GM12878 (cell line): ENCODE data around the gene IRS2. TPM values are rescaled to one million over a fixed set of nuclear protein-coding genes. Genes with fewer than 3 reads are reported as not detected.

Experiments used
- ATAC-seq: fragments of 200-7000 bp; cut with Tn5 transposase; 3 replicates; pipeline ENCODE4 v1.9.1; 2020; ENCODE audit warnings: mild to moderate bottlenecking, moderate library complexity
- BruUV-seq: library from RNA; stranded (reverse); fragments of 400-500 nt; replicated peaks from 2 replicates; lab custom pipeline; 2021; lab: Mats Ljungman, UMichigan
- CTCF ChIA-PET: fragments of 300-600 bp; sonication (Branson Sonifier 250); formaldehyde crosslinking; extraction: SDS; loops from one replicate; lab custom pipeline; 2021; ENCODE audit warnings: inconsistent platforms; lab: Yijun Ruan, JAX
- POLR2A ChIA-PET: fragments of 350-600 bp; formaldehyde crosslinking; extraction: SDS; loops from one replicate; lab custom pipeline; 2021; ENCODE audit warnings: inconsistent platforms; lab: Charles Lee
- RAD21 ChIA-PET: fragments of 300-600 bp; sonication (Branson Sonifier 250); formaldehyde crosslinking; loops from one replicate; lab custom pipeline; 2023; ENCODE audit warnings: antibody characterized with exemption; ENCODE audit not compliant: unreplicated experiment; lab: Charles Lee
- SMC1A ChIA-PET: fragments of 300-600 bp; sonication (Branson Sonifier 250); formaldehyde crosslinking; loops from one replicate; lab custom pipeline; 2023; ENCODE audit not compliant: unreplicated experiment, uncharacterized antibody; lab: Charles Lee
- DNase-seq: peaks from one replicate; pipeline ENCODE4 v3.0.0-alpha.2; 2011; ENCODE audit warnings: low read depth, low spot score
- FAIRE-seq: peaks from 3 replicates; lab custom pipeline; 2011; peaks lifted over from hg19 to GRCh38; lab: Jason Lieb, UNC
- H2AFZ ChIP-seq: 2 replicates; pipeline ENCODE4 v1.6.0; 2011; ENCODE audit warnings: low read depth, low read length, control low read depth; ENCODE audit not compliant: control insufficient read depth
- H3K27ac ChIP-seq: 2 replicates; pipeline ENCODE4 v1.5.1; 2011; ENCODE audit warnings: control low read depth; ENCODE audit not compliant: control insufficient read depth, insufficient read depth
- H3K27me3 ChIP-seq, 2 experiments: replicated peaks in 1 of 2; 2 replicates each; pipeline versions ENCODE4 v1.6.0 to v1.6.1; 2011; ENCODE audit warnings: low read length in 1 of 2; ENCODE audit not compliant: control insufficient read depth in 2 of 2, insufficient read depth in 2 of 2
- H3K36me3 ChIP-seq, 2 experiments: 2 replicates each; pipeline ENCODE4 v1.5.1; 2011; ENCODE audit warnings: low read length in 1 of 2; ENCODE audit not compliant: control insufficient read depth in 2 of 2, insufficient read depth in 2 of 2
- H3K4me1 ChIP-seq: 2 replicates; pipeline ENCODE4 v1.6.1; 2011; ENCODE audit warnings: mild to moderate bottlenecking, low read length, moderate library complexity, mixed read lengths; ENCODE audit not compliant: control insufficient read depth, insufficient read depth
- H3K4me2 ChIP-seq: 2 replicates; pipeline ENCODE4 v1.6.0; 2011; ENCODE audit warnings: control low read depth; ENCODE audit not compliant: control insufficient read depth, insufficient read depth
- H3K4me3 ChIP-seq: fragments of 200-600 bp; sonication (generic); 2 replicates; pipeline ENCODE4 v1.5.1; 2016
- H3K79me2 ChIP-seq: 2 replicates; pipeline ENCODE4 v1.6.0; 2011; ENCODE audit warnings: low read length; ENCODE audit not compliant: control insufficient read depth, insufficient read depth
- H3K9ac ChIP-seq: 2 replicates; pipeline ENCODE4 v1.8.0; 2011; ENCODE audit warnings: low read length, control low read depth, mixed read lengths; ENCODE audit not compliant: control insufficient read depth, insufficient read depth
- H3K9me3 ChIP-seq: replicated peaks from 3 replicates; pipeline ENCODE4 v1.5.1; 2011; ENCODE audit warnings: mild to moderate bottlenecking, low read length; ENCODE audit not compliant: control insufficient read depth, insufficient read depth
- H4K20me1 ChIP-seq: 2 replicates; pipeline ENCODE4 v1.6.0; 2011; ENCODE audit not compliant: control insufficient read depth, insufficient read depth
- CBX5 ChIP-seq: sonication (generic); IDR thresholded peaks from 2 replicates; pipeline ENCODE4 v1.6.1; 2016; ENCODE audit warnings: low read depth, moderate library complexity, mild to moderate bottlenecking, inconsistent platforms
- CHD2 ChIP-seq: IDR thresholded peaks from 2 replicates; pipeline ENCODE4 v1.6.1; 2011; ENCODE audit warnings: low read depth, low read length, improper control_type of control experiment, borderline replicate concordance
- GABPA ChIP-seq: IDR thresholded peaks from 2 replicates; pipeline ENCODE4 v1.6.1; 2014; ENCODE audit warnings: antibody characterized with exemption, low read depth, mild to moderate bottlenecking, inconsistent platforms
- GATAD2B ChIP-seq: fragments of 450-650 bp; conservative IDR thresholded peaks from 2 replicates; pipeline ENCODE4 v1.6.1; 2017; ENCODE audit warnings: low read depth, mild to moderate bottlenecking, moderate library complexity
- JUND ChIP-seq: IDR thresholded peaks from 2 replicates; pipeline ENCODE4 v1.6.1; 2012; ENCODE audit warnings: low read depth, mild to moderate bottlenecking, low read length, improper control_type of control experiment, moderate library complexity
- RAD51 ChIP-seq: fragments of 450-650 bp; IDR thresholded peaks from 2 replicates; pipeline ENCODE4 v1.6.1; 2016; ENCODE audit warnings: moderate library complexity, mild to moderate bottlenecking, inconsistent platforms
- WGBS: methylation state at CpG from one replicate; pipeline ENCODE4 v1.1.6; 2016; ENCODE audit warnings: low lambda C conversion rate; ENCODE audit not compliant: insufficient replicate concordance, insufficient coverage; ENCODE audit errors: missing lambda C conversion rate; 5-methylcytosine and 5-hydroxymethylcytosine counted together
- in situ Hi-C: fragments of 300-500 bp; cut with MboI; formaldehyde crosslinking; loops from 9 replicates; pipeline ENCODE4 v1.14.3; 2018; ENCODE audit warnings: mixed read lengths
- intact Hi-C: fragments of 100-400 bp; cut with micrococcal nuclease; formaldehyde crosslinking; loops from one replicate; pipeline ENCODE4 v1.14.2; 2022; ENCODE audit not compliant: unreplicated experiment
- polyA plus RNA-seq, 11 experiments: library from polyadenylated mRNA; depleted of rRNA in 4 of 11; unstranded in 6 of 11; stranded (reverse) in 5 of 11; fragments of >200 nt; fragmentation: Nextera tagmentation in 4 of 11; fragmentation: Illumina TruSeq in 1 of 11; extraction: Ambion mirVana in 4 of 11; extraction: Trizol in 1 of 11; gene quantifications; 1 replicate in 1 of 11; 2 replicates in 10 of 11; pipeline versions ENCODE4 v1.2.1 to v1.2.3, GENCODE V29; 2011 to 2016; ENCODE audit warnings: inconsistent platforms in 2 of 11, missing spikeins in 2 of 11, low read depth in 1 of 11
- total RNA-seq, 4 experiments: library from RNA; depleted of rRNA in 3 of 4; stranded (reverse); fragments of >200 nt in 3 of 4; fragmentation: Illumina TruSeq in 1 of 4; extraction: Trizol in 1 of 4; gene quantifications; 2 replicates each; pipeline versions ENCODE4 v1.2.1 to v1.2.3, GENCODE V29; 2013 to 2021
- TF ChIP-seq, protein P1 (sequence below): IDR thresholded peaks from 2 replicates; pipeline ENCODE4 v1.6.1; 2012; ENCODE audit warnings: mild to moderate bottlenecking, low read depth, low read length
- TF ChIP-seq, protein P2 (sequence below): IDR thresholded peaks from 2 replicates; pipeline ENCODE4 v1.6.1; 2012; ENCODE audit warnings: low read depth, low read length, improper control_type of control experiment

Gene IRS2
- total and polyA plus RNA-seq, 10 of the 15 experiments (the other 5 are each of a cell fraction or from before 2014, with no cell fraction given), result 0.01 to 0.31 (median 0.07) TPM; not detected in 6

- H4K20me1 ChIP-seq, result no peaks in the 10 kb centered on the region
Measured at GRCh38 chr13:109747524-109747923, 38.9 kb downstream of the IRS2 start.

More at GRCh38 chr13:109747524-109747923, 38.9 kb downstream of the IRS2 start:
- H3K4me1 ChIP-seq, result no peaks in the 10 kb centered on the region
- no peaks in the 10 kb centered on the region for H3K79me2 ChIP-seq
- in situ Hi-C loops, result no loop called here
- ChIA-PET RAD21 (no interaction called here), POLR2A (no interaction called here), SMC1A (interaction anchor here (0.8 kb wide), 1 partner anchor 33 kb away, joined by 3 read pairs; no protein-coding TSS in a partner anchor), CTCF (interaction anchor here (1.0 to 1.2 kb wide), 2 partner anchors 70 to 602 kb away, joined by 4 to 5 read pairs; no protein-coding TSS in a partner anchor)
- H3K9ac ChIP-seq, result no peak overlapping the region
- no peak for DNase-seq
- ATAC-seq, result no peak
- 20% methylated on average over 3 of the region's 3 CpGs for WGBS
- no peaks in the 10 kb centered on the region for H3K9me3 ChIP-seq
- no peak for FAIRE-seq
- H2AFZ ChIP-seq, result no peak overlapping the region
- intact Hi-C loops, result no loop called here
- H3K27ac ChIP-seq, result no peak overlapping the region
- H3K27me3 ChIP-seq, result 0 out of 4 replicates have a peak, but pooled peaks cover 0 to 2% of the 10 kb centered on the region in 2 experiments
- H3K4me2 ChIP-seq, result no peak overlapping the region
- BruUV-seq, result no TSS peak
- TF ChIP-seq GABPA (no peak), CHD2 (no peak), CBX5 (no peak), RAD51 (no peak), JUND (no peak), GATAD2B (no peak)
- TF ChIP-seq, protein P1, sequence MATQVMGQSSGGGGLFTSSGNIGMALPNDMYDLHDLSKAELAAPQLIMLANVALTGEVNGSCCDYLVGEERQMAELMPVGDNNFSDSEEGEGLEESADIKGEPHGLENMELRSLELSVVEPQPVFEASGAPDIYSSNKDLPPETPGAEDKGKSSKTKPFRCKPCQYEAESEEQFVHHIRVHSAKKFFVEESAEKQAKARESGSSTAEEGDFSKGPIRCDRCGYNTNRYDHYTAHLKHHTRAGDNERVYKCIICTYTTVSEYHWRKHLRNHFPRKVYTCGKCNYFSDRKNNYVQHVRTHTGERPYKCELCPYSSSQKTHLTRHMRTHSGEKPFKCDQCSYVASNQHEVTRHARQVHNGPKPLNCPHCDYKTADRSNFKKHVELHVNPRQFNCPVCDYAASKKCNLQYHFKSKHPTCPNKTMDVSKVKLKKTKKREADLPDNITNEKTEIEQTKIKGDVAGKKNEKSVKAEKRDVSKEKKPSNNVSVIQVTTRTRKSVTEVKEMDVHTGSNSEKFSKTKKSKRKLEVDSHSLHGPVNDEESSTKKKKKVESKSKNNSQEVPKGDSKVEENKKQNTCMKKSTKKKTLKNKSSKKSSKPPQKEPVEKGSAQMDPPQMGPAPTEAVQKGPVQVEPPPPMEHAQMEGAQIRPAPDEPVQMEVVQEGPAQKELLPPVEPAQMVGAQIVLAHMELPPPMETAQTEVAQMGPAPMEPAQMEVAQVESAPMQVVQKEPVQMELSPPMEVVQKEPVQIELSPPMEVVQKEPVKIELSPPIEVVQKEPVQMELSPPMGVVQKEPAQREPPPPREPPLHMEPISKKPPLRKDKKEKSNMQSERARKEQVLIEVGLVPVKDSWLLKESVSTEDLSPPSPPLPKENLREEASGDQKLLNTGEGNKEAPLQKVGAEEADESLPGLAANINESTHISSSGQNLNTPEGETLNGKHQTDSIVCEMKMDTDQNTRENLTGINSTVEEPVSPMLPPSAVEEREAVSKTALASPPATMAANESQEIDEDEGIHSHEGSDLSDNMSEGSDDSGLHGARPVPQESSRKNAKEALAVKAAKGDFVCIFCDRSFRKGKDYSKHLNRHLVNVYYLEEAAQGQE, result no peak
- TF ChIP-seq, protein P2, sequence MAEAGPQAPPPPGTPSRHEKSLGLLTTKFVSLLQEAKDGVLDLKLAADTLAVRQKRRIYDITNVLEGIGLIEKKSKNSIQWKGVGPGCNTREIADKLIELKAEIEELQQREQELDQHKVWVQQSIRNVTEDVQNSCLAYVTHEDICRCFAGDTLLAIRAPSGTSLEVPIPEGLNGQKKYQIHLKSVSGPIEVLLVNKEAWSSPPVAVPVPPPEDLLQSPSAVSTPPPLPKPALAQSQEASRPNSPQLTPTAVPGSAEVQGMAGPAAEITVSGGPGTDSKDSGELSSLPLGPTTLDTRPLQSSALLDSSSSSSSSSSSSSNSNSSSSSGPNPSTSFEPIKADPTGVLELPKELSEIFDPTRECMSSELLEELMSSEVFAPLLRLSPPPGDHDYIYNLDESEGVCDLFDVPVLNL, result no peak
- H3K36me3 ChIP-seq, result no peaks in the 10 kb centered on the region
- H3K4me3 ChIP-seq, result no peak overlapping the region
